AG04450 (cell line): ENCODE measurements around the gene FRS2. TPM values are rescaled to one million over a fixed set of nuclear protein-coding genes. Genes with fewer than 3 reads are reported as not detected.

Source experiments
- CTCF ChIA-PET: fragments of 300-600, 350-600 bp; formaldehyde crosslinking; extraction: SDS; loops from one replicate; lab custom pipeline; 2022; ENCODE audit warnings: antibody characterized with exemption, inconsistent platforms; lab: Charles Lee
- POLR2A ChIA-PET: fragments of 350-600 bp; formaldehyde crosslinking; extraction: SDS; loops from one replicate; lab custom pipeline; 2021; ENCODE audit warnings: antibody characterized with exemption, inconsistent platforms; lab: Yijun Ruan, JAX
- DNase-seq: peaks from one replicate; pipeline ENCODE4 v3.0.0-alpha.2; 2011; ENCODE audit warnings: low read depth, low spot score
- H3K27ac ChIP-seq: one replicate; pipeline ENCODE4 v1.5.1; 2012; ENCODE audit warnings: low read depth, low read length, control low read depth
- H3K27me3 ChIP-seq: one replicate; pipeline ENCODE4 v1.6.0; 2012; ENCODE audit warnings: low read length; ENCODE audit not compliant: control insufficient read depth, insufficient read depth
- H3K4me3 ChIP-seq: 2 replicates; pipeline ENCODE4 v1.5.1; 2011; ENCODE audit warnings: mild to moderate bottlenecking, low read depth, low read length, control low read depth
- H3K9me3 ChIP-seq: 2 replicates; pipeline ENCODE4 v1.5.1; 2012; ENCODE audit warnings: low read length; ENCODE audit not compliant: control insufficient read depth, insufficient read depth
- CTCF ChIP-seq: IDR thresholded peaks from 2 replicates; pipeline ENCODE4 v1.5.1; 2011; ENCODE audit warnings: low read depth, low read length, control low read depth, inconsistent platforms
- polyA plus RNA-seq: library from polyadenylated mRNA; depleted of rRNA; stranded (reverse); fragments of >200 nt; gene quantifications from 2 replicates; pipeline ENCODE4 v1.2.3, GENCODE V29; 2011

The FRS2 gene
- polyA plus RNA-seq, 1 experiment, result 41.9 TPM

- DNase-seq, result no peak
- no peak for TF ChIP-seq CTCF
- CTCF ChIA-PET, result interaction anchor here (1.0 kb wide), 1 partner anchor 37 kb away, joined by 3 read pairs; no protein-coding TSS in a partner anchor
Measured at GRCh38 chr12:69437073-69437472, 33.1 kb upstream of the FRS2 start.

GRCh38 chr12:69438539-69438938, 31.6 kb upstream of the FRS2 start:
- no peak for TF ChIP-seq CTCF
- POLR2A ChIA-PET, result interaction anchor here (0.6 kb wide), 1 partner anchor 51 kb away, joined by 5 read pairs; no protein-coding TSS in a partner anchor
- DNase-seq, result no peak
- Histone ChIP-seq H3K27me3 (no peaks in the 10 kb centered on the region), H3K4me3 (no peak overlapping the region), H3K27ac (no peak overlapping the region), H3K9me3 (no peaks in the 10 kb centered on the region)
- CTCF ChIA-PET, result interaction anchor here (0.6 to 1.2 kb wide), 2 partner anchors 133 to 142 kb away, joined by 3 read pairs; no protein-coding TSS in a partner anchor

More at GRCh38 chr12:69437073-69437472, 33.1 kb upstream of the FRS2 start:
- Histone ChIP-seq H3K27me3 (no peaks in the 10 kb centered on the region), H3K27ac (no peak overlapping the region), H3K9me3 (no peaks in the 10 kb centered on the region), H3K4me3 (no peak overlapping the region)
- POLR2A ChIA-PET, result no interaction called here

GRCh38 chr12:69440016-69440415, 30.2 kb upstream of the FRS2 start:
- H3K27me3 ChIP-seq, result no peaks in the 10 kb centered on the region
- ChIA-PET CTCF (interaction anchor here (1.0 kb wide), 1 partner anchor 131 kb away, joined by 3 read pairs; no protein-coding TSS in a partner anchor), POLR2A (no interaction called here)
- no peak for TF ChIP-seq CTCF
- no peaks in the 10 kb centered on the region for H3K9me3 ChIP-seq
- H3K27ac ChIP-seq, result no peak overlapping the region
- no peak overlapping the region for H3K4me3 ChIP-seq
- no peak for DNase-seq

- CTCF ChIA-PET, result interaction anchor here (1.0 kb wide), 1 partner anchor 130 kb away, joined by 3 read pairs; no protein-coding TSS in a partner anchor
- DNase-seq, result no peak
Measured at GRCh38 chr12:69440886-69441285, 29.3 kb upstream of the FRS2 start.

More at GRCh38 chr12:69440886-69441285, 29.3 kb upstream of the FRS2 start:
- no peaks in the 10 kb centered on the region for H3K9me3 ChIP-seq
- H3K27me3 ChIP-seq, result no peaks in the 10 kb centered on the region
- TF ChIP-seq CTCF, result no peak
- H3K27ac ChIP-seq, result no peak overlapping the region
- no peak overlapping the region for H3K4me3 ChIP-seq
- POLR2A ChIA-PET, result no interaction called here
